ENCODE results near the gene PIK3R2. TPM values are rescaled to one million over a fixed set of nuclear protein-coding genes. Genes with fewer than 3 reads are reported as not detected.

The PIK3R2 gene
- polyA plus RNA-seq, 1 donor (not counting 4 experiments of a cell fraction or from before 2014, with no cell fraction given): 13.9 TPM

GRCh38 chr19:18218600-18218999 is 65.6 kb downstream of the PIK3R2 start:
- Histone ChIP-seq H3K9ac (ENCODE audit: control insufficient read depth, extremely low read depth, insufficient read depth, low read length) (no peak overlapping the region), H3K4me3 (ENCODE audit: control insufficient read depth in 2 of 3, extremely low read depth in 1 of 3, insufficient read depth in 2 of 3, low read depth in 1 of 3, low read length in 3 of 3) (no peak overlapping the region), H3K27me3 (ENCODE audit: control insufficient read depth, extremely low read depth, insufficient read depth, low read length) (peaks cover 9% of the 10 kb centered on the region), H3K4me1 (ENCODE audit: control insufficient read depth, extremely low read depth, insufficient read depth, low read length) (peaks cover 4% of the 10 kb centered on the region), H3K27ac (ENCODE audit: control insufficient read depth, insufficient read depth, low read length) (no peak overlapping the region), H3K9me3 (ENCODE audit: control insufficient read depth, low read depth, low read length) (no peaks in the 10 kb centered on the region), H3K36me3 (ENCODE audit: control insufficient read depth in 2 of 2, extremely low read depth in 1 of 2, insufficient read depth in 2 of 2, low read length in 2 of 2) (no peaks in the 10 kb centered on the region), H3K4me2 (ENCODE audit: control insufficient read depth, extremely low read depth, insufficient read depth, low read depth, low read length) (no peak overlapping the region), H2AFZ (ENCODE audit: control insufficient read depth, low read length) (no peak overlapping the region), H3K79me2 (ENCODE audit: control insufficient read depth, insufficient read depth, low read length) (no peaks in the 10 kb centered on the region), H4K20me1 (ENCODE audit: control insufficient read depth, extremely low read depth, insufficient read depth, low read length) (no peaks in the 10 kb centered on the region), H3K9me1 (ENCODE audit: control insufficient read depth, extremely low read depth, insufficient read depth, low read length) (no peaks in the 10 kb centered on the region)
- FAIRE-seq (no peak), DNase-seq (ENCODE audit: low read depth, low spot score) (no peak)
- dilution Hi-C loops (cut with MboI; ENCODE audit: extremely low pct_ligation_motif_present, low sequenced_read_pairs): no loop called here
- TF ChIP-seq CTCF (optimal IDR thresholded peaks at IDR 0.05 in 1 of 3, IDR thresholded peaks at IDR 0.05 in 1 of 3, conservative IDR thresholded peaks at IDR 0.05 in 1 of 3; ENCODE audit: extremely low read depth in 1 of 3, insufficient read depth in 2 of 3, low read length in 3 of 3) (no peak), EZH2 (IDR thresholded peaks at IDR 0.05; ENCODE audit: low read length) (no peak)

Small RNAs within 50 kb of the gene (small RNA-seq; reads per million reads assigned to genes)
- gene IFI30 (ENCODE audit: insufficient read length in 3 of 3, low read depth in 3 of 3, low replicate concordance in 1 of 3): 0 reads per million in 3 experiments

Other genes with a start within 250 kb of the PIK3R2 start
- 56.8 to 87.0 TPM (median 58.7 TPM) in 3 replicates for gene CCDC124, start 220.1 kb upstream of the PIK3R2 start, polyA plus RNA-seq
- gene KCNN1, start 186.1 kb upstream of the PIK3R2 start, polyA plus RNA-seq: not detected in 3 replicates
- gene ARRDC2, start 145.0 kb upstream of the PIK3R2 start, polyA plus RNA-seq: 2.4 to 3.5 TPM (median 2.5 TPM) in 3 replicates
- 0.09 TPM in 1 of 3 replicates, not detected in the others for gene IL12RB1, start 66.2 kb upstream of the PIK3R2 start, polyA plus RNA-seq
- 0.73 to 1.4 TPM (median 0.76 TPM) in 3 replicates for gene MAST3, start 55.4 kb upstream of the PIK3R2 start, polyA plus RNA-seq
- 28.1 to 72.7 TPM (median 31.3 TPM) in 3 replicates for gene IFI30, start 20.6 kb downstream of the PIK3R2 start, polyA plus RNA-seq
- gene MPV17L2, start 40.1 kb downstream of the PIK3R2 start, polyA plus RNA-seq: 26.3 to 39.8 TPM (median 26.8 TPM) in 3 replicates
- gene RAB3A, start 50.9 kb downstream of the PIK3R2 start, polyA plus RNA-seq: 0.30 to 0.92 TPM (median 0.56 TPM) in 3 replicates
- 0.03 TPM in 1 of 3 replicates, not detected in the others for gene PDE4C, start 73.3 kb downstream of the PIK3R2 start, polyA plus RNA-seq
- 0.02 to 0.06 TPM in 2 of 3 replicates, not detected in the other for gene IQCN, start 121.3 kb downstream of the PIK3R2 start, polyA plus RNA-seq
- 17.2 to 36.7 TPM (median 20.7 TPM) in 3 replicates for gene JUND, start 128.5 kb downstream of the PIK3R2 start, polyA plus RNA-seq
- gene LSM4, start 169.9 kb downstream of the PIK3R2 start, polyA plus RNA-seq: 150 to 170 TPM (median 162 TPM) in 3 replicates
- 4.8 to 5.8 TPM (median 5.6 TPM) in 3 replicates for gene PGPEP1, start 187.4 kb downstream of the PIK3R2 start, polyA plus RNA-seq
- 0.27 to 0.49 TPM (median 0.31 TPM) in 3 replicates for gene GDF15, start 233.0 kb downstream of the PIK3R2 start, polyA plus RNA-seq
- not detected in 3 replicates for gene LRRC25, start 244.5 kb downstream of the PIK3R2 start, polyA plus RNA-seq

Measured in keratinocyte (primary cell).